Adrenal gland (tissue), 5 donors: Measurements from ENCODE around the gene GPS1.

Experiments
- POLR2A ChIP-seq, 2 donors: fragments of 450-650 bp; IDR thresholded peaks; one replicate each; pipeline ENCODE4 v1.6.1; 2017; ENCODE audit warnings: antibody characterized with exemption in 2 of 2, mild to moderate bottlenecking in 2 of 2, moderate library complexity in 1 of 2
- TF ChIP-seq, protein P1 (sequence below), 6 experiments: fragments of 450-650 bp in 4 of 6; fragments of 200-600 bp in 2 of 6; sonication (generic) in 1 of 6; IDR thresholded peaks; 1 replicate in 5 of 6; 2 replicates in 1 of 6; pipeline versions ENCODE4 v1.5.1 to v1.8.0; 2016 to 2021; ENCODE audit warnings: antibody characterized with exemption in 6 of 6, mild to moderate bottlenecking in 2 of 6, moderate library complexity in 1 of 6
- donor health status: DM: no; HTN: no; CAD: no.

DNA sequence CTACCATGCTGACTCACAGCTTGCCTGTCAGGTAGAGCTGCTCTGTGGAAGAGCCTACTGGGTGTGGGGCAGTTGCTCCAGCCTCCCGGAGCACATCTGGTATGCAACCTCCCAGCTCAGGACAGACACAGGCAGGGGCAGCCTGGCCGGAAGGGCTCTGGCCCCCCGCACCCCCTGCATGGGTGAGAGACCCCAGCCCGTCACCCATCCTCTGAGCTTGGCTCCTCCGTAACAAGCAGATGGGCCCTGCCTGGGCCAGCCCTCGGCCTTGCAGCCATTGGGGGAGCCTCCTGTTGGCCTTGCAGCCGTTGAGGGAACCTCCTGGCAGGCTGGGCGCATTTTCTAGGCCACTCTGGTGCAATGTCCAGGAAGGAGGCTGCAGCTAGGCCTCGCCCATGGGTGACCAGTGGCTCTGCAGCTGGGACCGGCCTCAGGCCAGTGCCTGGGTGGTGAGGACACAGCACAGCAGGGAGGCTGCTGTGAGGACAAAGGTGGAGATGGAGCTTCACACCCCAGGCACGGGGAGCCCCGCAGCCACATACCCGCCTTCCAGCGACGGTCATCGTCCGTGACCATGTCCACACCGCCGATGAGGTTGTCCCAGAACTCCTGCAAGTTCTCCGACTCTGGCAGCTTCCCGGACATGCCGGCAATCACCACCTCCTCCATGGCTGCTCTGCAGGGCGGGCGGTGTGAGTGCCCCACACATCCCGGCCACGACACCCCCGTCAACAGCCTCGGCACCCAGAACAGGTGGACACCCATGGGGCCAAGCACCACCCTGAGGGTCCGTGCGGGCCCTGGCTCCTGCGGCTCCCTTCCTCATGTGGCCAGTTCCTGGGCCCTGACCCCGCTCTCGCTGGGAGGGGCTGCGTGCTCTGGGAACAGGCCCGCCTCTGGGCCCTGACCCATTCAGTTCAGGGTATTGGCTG, 44.3 kb downstream of the GPS1 start:
- TF ChIP-seq, protein P1, sequence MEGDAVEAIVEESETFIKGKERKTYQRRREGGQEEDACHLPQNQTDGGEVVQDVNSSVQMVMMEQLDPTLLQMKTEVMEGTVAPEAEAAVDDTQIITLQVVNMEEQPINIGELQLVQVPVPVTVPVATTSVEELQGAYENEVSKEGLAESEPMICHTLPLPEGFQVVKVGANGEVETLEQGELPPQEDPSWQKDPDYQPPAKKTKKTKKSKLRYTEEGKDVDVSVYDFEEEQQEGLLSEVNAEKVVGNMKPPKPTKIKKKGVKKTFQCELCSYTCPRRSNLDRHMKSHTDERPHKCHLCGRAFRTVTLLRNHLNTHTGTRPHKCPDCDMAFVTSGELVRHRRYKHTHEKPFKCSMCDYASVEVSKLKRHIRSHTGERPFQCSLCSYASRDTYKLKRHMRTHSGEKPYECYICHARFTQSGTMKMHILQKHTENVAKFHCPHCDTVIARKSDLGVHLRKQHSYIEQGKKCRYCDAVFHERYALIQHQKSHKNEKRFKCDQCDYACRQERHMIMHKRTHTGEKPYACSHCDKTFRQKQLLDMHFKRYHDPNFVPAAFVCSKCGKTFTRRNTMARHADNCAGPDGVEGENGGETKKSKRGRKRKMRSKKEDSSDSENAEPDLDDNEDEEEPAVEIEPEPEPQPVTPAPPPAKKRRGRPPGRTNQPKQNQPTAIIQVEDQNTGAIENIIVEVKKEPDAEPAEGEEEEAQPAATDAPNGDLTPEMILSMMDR (IDR thresholded peaks at IDR 0.05): no peak
- no peak for TF ChIP-seq POLR2A (IDR thresholded peaks at IDR 0.05)
